ENCODE data around the gene OR2J1. TPM values are rescaled to one million over a fixed set of nuclear protein-coding genes. Genes with fewer than 3 reads are reported as not detected.

The OR2J1 gene
- polyA plus RNA-seq, 2 of the 4 experiments (the other 2 are of a cell fraction), result not detected

GRCh38 chr6:29082457-29082856, 16.8 kb upstream of the OR2J1 start:
- Histone ChIP-seq H3K27ac (no peak overlapping the region), H3K4me1 (no peaks in the 10 kb centered on the region), H3K4me3 (no peak overlapping the region), H3K9me3 (no peaks in the 10 kb centered on the region), H3K4me2 (no peak overlapping the region)
- DNase-seq (ENCODE audit: low read depth in 1 of 2, low spot score in 1 of 2) (no peak), ATAC-seq (no peak), FAIRE-seq (no peak)
- TF ChIP-seq JUN (IDR thresholded peaks at IDR 0.05) (no peak), FOSL2 (IDR thresholded peaks at IDR 0.05) (no peak), FOSL2 (CRISPR knock-in tag; IDR thresholded peaks at IDR 0.05) (no peak), JUNB (IDR thresholded peaks at IDR 0.05) (no peak), POLR2AphosphoS2 (conservative IDR thresholded peaks at IDR 0.05; ENCODE audit: low read length) (no peak), HOXB13 (CRISPR knock-in tag; IDR thresholded peaks at IDR 0.05; ENCODE audit: low read depth) (no peak), RARB (CRISPR knock-in tag; IDR thresholded peaks at IDR 0.05) (no peak), EHMT2 (IDR thresholded peaks at IDR 0.05; ENCODE audit: low read depth) (no peak), PBX3 (IDR thresholded peaks at IDR 0.05) (no peak), ZNF302 (CRISPR knock-in tag; IDR thresholded peaks at IDR 0.05) (no peak)
- 42% methylated on average over 15 of the region's 15 CpGs for WGBS (ENCODE audit: missing lambda C conversion rate)
- POLR2A ChIA-PET, result no interaction called here
- CTCF ChIA-PET, result no interaction called here

GRCh38 chr6:29087213-29087612, 12.1 kb upstream of the OR2J1 start, which contains the start of gene OR2B3:
OR2B3 (minus strand) TSS chr6:29087313; CDS start chr6:29087248, 65 bp downstream.
- ATAC-seq (no peak), DNase-seq (ENCODE audit: low read depth in 1 of 2, low spot score in 1 of 2) (no peak), FAIRE-seq (no peak)
- no peak within 1 kb of the TSS for H3K4me2 ChIP-seq
- no peak within 1 kb of the TSS for H3K4me3 ChIP-seq
- 15% methylated on average over 1 of the region's 1 CpG for WGBS (ENCODE audit: missing lambda C conversion rate)
- no peak within 1 kb of the TSS for H3K27ac ChIP-seq
- CTCF ChIA-PET, result no interaction called here
- no peaks in the 10 kb centered on the region for H3K4me1 ChIP-seq
- H3K9me3 ChIP-seq, result no peaks in the 10 kb centered on the region
- POLR2A ChIA-PET, result no interaction called here
- TF ChIP-seq EHF (CRISPR knock-in tag; IDR thresholded peaks at IDR 0.05) (no peak), CBX8 (IDR thresholded peaks at IDR 0.05) (no peak), SREBF2 (IDR thresholded peaks at IDR 0.05) (no peak), ELK1 (IDR thresholded peaks at IDR 0.05; ENCODE audit: low read depth, low read length) (no peak), RFX5 (IDR thresholded peaks at IDR 0.05) (no peak), RNF2 (IDR thresholded peaks at IDR 0.05; ENCODE audit: borderline replicate concordance, low read depth) (no peak), CBX2 (IDR thresholded peaks at IDR 0.05; ENCODE audit: borderline replicate concordance, low read depth) (no peak), ZC3H11A (IDR thresholded peaks at IDR 0.05) (no peak)

- Histone ChIP-seq H3K9me3 (no peaks in the 10 kb centered on the region), H3K27ac (no peak overlapping the region), H3K4me1 (no peaks in the 10 kb centered on the region), H3K4me2 (no peak overlapping the region), H3K4me3 (no peak overlapping the region)
- CTCF ChIA-PET, result interaction anchor here (0.6 kb wide), 1 partner anchor 11 kb away, joined by 3 read pairs; no protein-coding TSS in a partner anchor
- FAIRE-seq (no peak), DNase-seq (ENCODE audit: low read depth in 1 of 2, low spot score in 1 of 2) (no peak), ATAC-seq (no peak)
- POLR2A ChIA-PET, result no interaction called here
- TF ChIP-seq FOXS1 (CRISPR knock-in tag; IDR thresholded peaks at IDR 0.05) (no peak), JUN (IDR thresholded peaks at IDR 0.05) (no peak), ZSCAN20 (CRISPR knock-in tag; IDR thresholded peaks at IDR 0.05) (no peak), HOXA7 (CRISPR knock-in tag; IDR thresholded peaks at IDR 0.05) (no peak)
- WGBS (ENCODE audit: missing lambda C conversion rate), result 8% methylated on average over 3 of the region's 3 CpGs
Measured at GRCh38 chr6:29092957-29093356, 6.3 kb upstream of the OR2J1 start.

- ATAC-seq, result no peak
- DNase-seq (ENCODE audit: low read depth in 1 of 2, low spot score in 1 of 2), result no peak
- FAIRE-seq, result no peak
- H3K9me3 ChIP-seq, result no peaks in the 10 kb centered on the region
- no peak overlapping the region for H3K4me2 ChIP-seq
- ChIA-PET POLR2A (no interaction called here), CTCF (no interaction called here)
- H3K4me1 ChIP-seq, result no peaks in the 10 kb centered on the region
- H3K27ac ChIP-seq, result no peak overlapping the region
- WGBS (ENCODE audit: missing lambda C conversion rate), result 11% methylated on average over 1 of the region's 1 CpG
- TF ChIP-seq ZFP36 (IDR thresholded peaks at IDR 0.05; ENCODE audit: borderline replicate concordance, partially characterized antibody), result no peak
- no peak for TF ChIP-seq SMC3 (IDR thresholded peaks at IDR 0.05)
- TF ChIP-seq ZNF302 (CRISPR knock-in tag; IDR thresholded peaks at IDR 0.05), result no peak
- no peak for TF ChIP-seq ZSCAN20 (CRISPR knock-in tag; IDR thresholded peaks at IDR 0.05)
- TF ChIP-seq SREBF2 (IDR thresholded peaks at IDR 0.05), result no peak
- no peak for TF ChIP-seq NPAS2 (CRISPR knock-in tag; IDR thresholded peaks at IDR 0.05; ENCODE audit: borderline replicate concordance)
- no peak for TF ChIP-seq FOSB (CRISPR knock-in tag; IDR thresholded peaks at IDR 0.05)
- no peak for TF ChIP-seq FOSL2 (IDR thresholded peaks at IDR 0.05)
- no peak for TF ChIP-seq FOSL2 (CRISPR knock-in tag; IDR thresholded peaks at IDR 0.05)
- no peak for TF ChIP-seq PBX3 (IDR thresholded peaks at IDR 0.05)
- TF ChIP-seq MYC (IDR thresholded peaks at IDR 0.05; ENCODE audit: borderline replicate concordance, low read length), result no peak
- TF ChIP-seq POLR2A (IDR thresholded peaks at IDR 0.05; ENCODE audit: low read length), result no peak
- no peak for TF ChIP-seq HDAC2 (IDR thresholded peaks at IDR 0.05)
- no peak for TF ChIP-seq ATOH8 (CRISPR knock-in tag; IDR thresholded peaks at IDR 0.05; ENCODE audit: low read depth)
- no peak for TF ChIP-seq RAD21 (conservative IDR thresholded peaks at IDR 0.05 in 1 of 2, IDR thresholded peaks at IDR 0.05 in 1 of 2)
- TF ChIP-seq HEYL (CRISPR knock-in tag; IDR thresholded peaks at IDR 0.05), result no peak
- H3K4me3 ChIP-seq, result no peak overlapping the region
Measured at GRCh38 chr6:29097803-29098202, 1.5 kb upstream of the OR2J1 start.

Data from A549 (cell line).